ENCODE data around the gene GALNT15.

DNA sequence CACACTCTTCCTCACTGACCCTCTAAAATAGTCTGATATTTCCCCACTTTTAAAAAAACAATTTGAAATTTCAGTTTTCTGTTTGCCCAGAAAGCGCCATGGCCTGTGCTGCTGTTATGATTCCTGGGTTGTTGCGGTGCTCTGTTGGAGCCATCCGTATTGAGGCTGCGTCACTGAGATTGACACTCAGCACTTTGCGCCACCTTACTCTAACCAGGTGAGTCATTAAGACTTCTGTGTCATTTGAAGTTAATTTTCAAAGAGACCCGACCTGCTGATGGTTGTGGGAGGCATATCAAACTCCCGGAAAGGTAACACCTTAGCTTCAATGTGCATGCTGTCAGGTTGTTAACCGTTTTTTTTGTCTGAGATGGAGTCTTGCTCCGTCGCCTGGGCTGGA, 96.4 kb downstream of the GALNT15 start:
- TF ChIP-seq, protein P1, sequence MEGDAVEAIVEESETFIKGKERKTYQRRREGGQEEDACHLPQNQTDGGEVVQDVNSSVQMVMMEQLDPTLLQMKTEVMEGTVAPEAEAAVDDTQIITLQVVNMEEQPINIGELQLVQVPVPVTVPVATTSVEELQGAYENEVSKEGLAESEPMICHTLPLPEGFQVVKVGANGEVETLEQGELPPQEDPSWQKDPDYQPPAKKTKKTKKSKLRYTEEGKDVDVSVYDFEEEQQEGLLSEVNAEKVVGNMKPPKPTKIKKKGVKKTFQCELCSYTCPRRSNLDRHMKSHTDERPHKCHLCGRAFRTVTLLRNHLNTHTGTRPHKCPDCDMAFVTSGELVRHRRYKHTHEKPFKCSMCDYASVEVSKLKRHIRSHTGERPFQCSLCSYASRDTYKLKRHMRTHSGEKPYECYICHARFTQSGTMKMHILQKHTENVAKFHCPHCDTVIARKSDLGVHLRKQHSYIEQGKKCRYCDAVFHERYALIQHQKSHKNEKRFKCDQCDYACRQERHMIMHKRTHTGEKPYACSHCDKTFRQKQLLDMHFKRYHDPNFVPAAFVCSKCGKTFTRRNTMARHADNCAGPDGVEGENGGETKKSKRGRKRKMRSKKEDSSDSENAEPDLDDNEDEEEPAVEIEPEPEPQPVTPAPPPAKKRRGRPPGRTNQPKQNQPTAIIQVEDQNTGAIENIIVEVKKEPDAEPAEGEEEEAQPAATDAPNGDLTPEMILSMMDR (IDR thresholded peaks at IDR 0.05) = no peak
- no peak for TF ChIP-seq EZH2 (IDR thresholded peaks at IDR 0.05; ENCODE audit: borderline replicate concordance, insufficient read depth, low read depth, low read length, poor library complexity, severe bottlenecking)

All from B cell (primary cell).